Nephron (organoid): Measurements from ENCODE around the gene FAM168A.

ENCODE experiments used
- H3K27ac Mint-ChIP-seq, 3 experiments: 2 replicates each; pipeline ENCODE4 v1.8.0; 2020; ENCODE audit warnings: mixed read lengths in 3 of 3, mild to moderate bottlenecking in 2 of 3, moderate library complexity in 1 of 3
- H3K27me3 Mint-ChIP-seq: 2 replicates; pipeline ENCODE4 v1.8.0; 2021; ENCODE audit warnings: low read depth, mild to moderate bottlenecking, moderate library complexity, mixed read lengths
- H3K36me3 Mint-ChIP-seq: 2 replicates; pipeline ENCODE4 v1.8.0; 2020; ENCODE audit warnings: low read depth, mixed read lengths
- H3K4me1 Mint-ChIP-seq: 2 replicates; pipeline ENCODE4 v1.8.0; 2020; ENCODE audit warnings: mixed read lengths
- H3K4me3 Mint-ChIP-seq, 3 experiments: 2 replicates each; pipeline ENCODE4 v1.8.0; 2020; ENCODE audit warnings: mild to moderate bottlenecking in 3 of 3, mixed read lengths in 3 of 3, moderate library complexity in 2 of 3
- H3K9me3 Mint-ChIP-seq: 2 replicates; pipeline ENCODE4 v1.8.0; 2020; ENCODE audit warnings: mixed read lengths
- CTCF ChIP-seq, 3 experiments: fragments of 200-600 bp; sonication (generic); IDR thresholded peaks; one replicate each; pipeline ENCODE4 v1.5.0; 2021; ENCODE audit warnings: antibody characterized with exemption in 3 of 3; ENCODE audit not compliant: unreplicated experiment in 3 of 3

The FAM168A gene

GRCh38 chr11:73640592-73640991 is 42.7 kb upstream of the FAM168A start:
- peaks cover 7% of the 10 kb centered on the region for H3K27me3 Mint-ChIP-seq
- no peak overlapping the region for H3K4me3 Mint-ChIP-seq

GRCh38 chr11:73637012-73637411 is 39.1 kb upstream of the FAM168A start:
- no peak overlapping the region for H3K27ac Mint-ChIP-seq
- TF ChIP-seq CTCF (IDR thresholded peaks at IDR 0.05; ENCODE audit: unreplicated experiment in 3 of 3): no peak
- H3K27me3 Mint-ChIP-seq: no peaks in the 10 kb centered on the region
- no peaks in the 10 kb centered on the region for H3K4me1 Mint-ChIP-seq
- H3K36me3 Mint-ChIP-seq: no peaks in the 10 kb centered on the region
- H3K4me3 Mint-ChIP-seq: no peak overlapping the region
- H3K9me3 Mint-ChIP-seq: peaks cover 3% of the 10 kb centered on the region

More at GRCh38 chr11:73640592-73640991, 42.7 kb upstream of the FAM168A start:
- Mint-ChIP-seq H3K36me3 (no peaks in the 10 kb centered on the region), H3K27ac (no peak overlapping the region), H3K4me1 (peaks cover 6% of the 10 kb centered on the region), H3K9me3 (no peaks in the 10 kb centered on the region)
- TF ChIP-seq CTCF (IDR thresholded peaks at IDR 0.05; ENCODE audit: unreplicated experiment in 3 of 3): no peak

GRCh38 chr11:73636249-73636648 is 38.3 kb upstream of the FAM168A start:
- Mint-ChIP-seq H3K4me3 (no peak overlapping the region), H3K9me3 (peaks cover 3% of the 10 kb centered on the region), H3K4me1 (no peaks in the 10 kb centered on the region), H3K27me3 (no peaks in the 10 kb centered on the region), H3K36me3 (no peaks in the 10 kb centered on the region), H3K27ac (no peak overlapping the region)
- TF ChIP-seq CTCF (IDR thresholded peaks at IDR 0.05; ENCODE audit: unreplicated experiment in 3 of 3): no peak

DNA sequence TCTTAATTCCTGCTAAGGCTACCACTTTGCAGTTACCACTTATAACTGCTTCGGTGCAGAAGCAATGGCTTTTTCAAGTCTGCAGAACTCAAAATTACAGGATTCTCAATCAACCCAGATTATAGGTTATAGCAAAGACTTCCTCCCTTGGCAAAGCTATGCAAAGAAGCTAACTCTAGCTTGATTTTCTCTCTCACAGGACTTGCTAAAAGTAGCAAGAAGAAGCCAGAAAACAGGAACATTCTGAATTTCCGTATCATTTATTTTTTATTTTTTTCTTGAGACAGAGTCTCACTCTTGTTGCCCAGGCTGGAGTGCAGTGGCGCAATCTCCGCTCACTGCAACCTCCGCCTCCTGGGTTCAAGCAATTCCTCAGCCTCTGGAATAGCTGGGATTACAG is 37.8 kb upstream of the FAM168A start:
- no peak overlapping the region for H3K4me3 Mint-ChIP-seq
- peaks cover 3% of the 10 kb centered on the region for H3K9me3 Mint-ChIP-seq
- TF ChIP-seq CTCF (IDR thresholded peaks at IDR 0.05; ENCODE audit: unreplicated experiment in 3 of 3): no peak
- H3K4me1 Mint-ChIP-seq: no peaks in the 10 kb centered on the region
- no peaks in the 10 kb centered on the region for H3K36me3 Mint-ChIP-seq
- no peak overlapping the region for H3K27ac Mint-ChIP-seq
- H3K27me3 Mint-ChIP-seq: no peaks in the 10 kb centered on the region

GRCh38 chr11:73633999-73634398 is 36.1 kb upstream of the FAM168A start:
- no peak for TF ChIP-seq CTCF (IDR thresholded peaks at IDR 0.05; ENCODE audit: unreplicated experiment in 3 of 3)
- Mint-ChIP-seq H3K9me3 (peaks cover 3% of the 10 kb centered on the region), H3K4me1 (no peaks in the 10 kb centered on the region)

GRCh38 chr11:73632996-73633395 is 35.1 kb upstream of the FAM168A start:
- no peaks in the 10 kb centered on the region for H3K27me3 Mint-ChIP-seq
- H3K27ac Mint-ChIP-seq: no peak overlapping the region
- peaks cover 3% of the 10 kb centered on the region for H3K9me3 Mint-ChIP-seq
- H3K36me3 Mint-ChIP-seq: no peaks in the 10 kb centered on the region
- H3K4me3 Mint-ChIP-seq: no peak overlapping the region
- no peak for TF ChIP-seq CTCF (IDR thresholded peaks at IDR 0.05; ENCODE audit: unreplicated experiment in 3 of 3)
- no peaks in the 10 kb centered on the region for H3K4me1 Mint-ChIP-seq

More at GRCh38 chr11:73633999-73634398, 36.1 kb upstream of the FAM168A start:
- Mint-ChIP-seq H3K27ac (no peak overlapping the region), H3K27me3 (no peaks in the 10 kb centered on the region), H3K36me3 (no peaks in the 10 kb centered on the region), H3K4me3 (no peak overlapping the region)
